Mesothelial cell of epicardium (in vitro differentiated cells): ENCODE data around the gene XIAP. TPM values are rescaled to one million over a fixed set of nuclear protein-coding genes. Genes with fewer than 3 reads are reported as not detected.
"Not testable (repeated sequence)": the region's sequence is repeated elsewhere in the genome, so short reads cannot be mapped to it uniquely, and the experiment has no call there.

Experiments used
- DNase-seq, 2 experiments: peaks; one replicate each; pipeline ENCODE4 v3.0.0; 2021; ENCODE audit warnings: low spot score in 2 of 2; ENCODE audit not compliant: unreplicated experiment in 2 of 2
- H3K27ac Mint-ChIP-seq: 2 replicates; pipeline ENCODE4 v1.8.0; 2021; ENCODE audit warnings: mixed read lengths
- H3K27me3 Mint-ChIP-seq: 2 replicates; pipeline ENCODE4 v1.8.0; 2021; ENCODE audit warnings: low read depth, mixed read lengths
- H3K36me3 Mint-ChIP-seq: 2 replicates; pipeline ENCODE4 v1.8.0; 2021; ENCODE audit warnings: mixed read lengths
- H3K4me1 Mint-ChIP-seq: 2 replicates; pipeline ENCODE4 v1.8.0; 2021; ENCODE audit warnings: mixed read lengths
- H3K4me3 Mint-ChIP-seq: 2 replicates; pipeline ENCODE4 v1.8.0; 2021; ENCODE audit warnings: mild to moderate bottlenecking, moderate library complexity, mixed read lengths
- H3K9me3 Mint-ChIP-seq: 2 replicates; pipeline ENCODE4 v1.8.0; 2021; ENCODE audit warnings: mixed read lengths
- CTCF ChIP-seq: fragments of 200-600 bp; sonication (generic); IDR thresholded peaks from one replicate; pipeline ENCODE4 v1.5.0; 2021; ENCODE audit warnings: antibody characterized with exemption; ENCODE audit not compliant: unreplicated experiment
- total RNA-seq: library from RNA; stranded (reverse); gene quantifications from 3 replicates; pipeline ENCODE4 v1.2.1, GENCODE V29; 2021

Gene XIAP
- total RNA-seq, 1 donor from 2014 or later: 42.4 TPM

- Mint-ChIP-seq H3K4me1 (no peaks in the 10 kb centered on the region), H3K27me3 (no peaks in the 10 kb centered on the region), H3K36me3 (no peaks in the 10 kb centered on the region), H3K9me3 (peaks cover 15% of the 10 kb centered on the region), H3K4me3 (no peak overlapping the region), H3K27ac (no peak overlapping the region)
- no peak for TF ChIP-seq CTCF
- no peak for DNase-seq
Measured at GRCh38 chrX:123847056-123847455, 12.8 kb upstream of the XIAP start.

- DNase-seq: no peak
- no peaks in the 10 kb centered on the region for H3K27me3 Mint-ChIP-seq
- H3K36me3 Mint-ChIP-seq: no peaks in the 10 kb centered on the region
- no peak overlapping the region for H3K4me3 Mint-ChIP-seq
- no peaks in the 10 kb centered on the region for H3K4me1 Mint-ChIP-seq
- H3K9me3 Mint-ChIP-seq: peaks cover 15% of the 10 kb centered on the region
- no peak overlapping the region for H3K27ac Mint-ChIP-seq
- no peak for TF ChIP-seq CTCF
Measured at GRCh38 chrX:123849096-123849495, 10.8 kb upstream of the XIAP start.

GRCh38 chrX:123849906-123850305 lies 9.9 kb upstream of the XIAP start:
- not testable (repeated sequence) for H3K4me3 Mint-ChIP-seq, DNase-seq, H3K4me1 Mint-ChIP-seq, H3K36me3 Mint-ChIP-seq, H3K27ac Mint-ChIP-seq, H3K27me3 Mint-ChIP-seq
- H3K9me3 Mint-ChIP-seq: peaks cover 13% of the 10 kb centered on the region

- DNase-seq: no peak
- H3K4me1 Mint-ChIP-seq: no peaks in the 10 kb centered on the region
- peaks cover 20% of the 10 kb centered on the region for H3K9me3 Mint-ChIP-seq
- H3K4me3 Mint-ChIP-seq: no peak overlapping the region
- H3K36me3 Mint-ChIP-seq: no peaks in the 10 kb centered on the region
- H3K27me3 Mint-ChIP-seq: no peaks in the 10 kb centered on the region
- H3K27ac Mint-ChIP-seq: no peak overlapping the region
- no peak for TF ChIP-seq CTCF
Measured at GRCh38 chrX:123851079-123851478, 8.8 kb upstream of the XIAP start.

- Mint-ChIP-seq H3K36me3 (no peaks in the 10 kb centered on the region), H3K4me1 (peaks cover 8% of the 10 kb centered on the region), H3K27ac (no peak overlapping the region), H3K4me3 (no peak overlapping the region), H3K9me3 (peaks cover 25% of the 10 kb centered on the region), H3K27me3 (no peaks in the 10 kb centered on the region)
- TF ChIP-seq CTCF: no peak
- DNase-seq: no peak
Measured at GRCh38 chrX:123854329-123854728, 5.5 kb upstream of the XIAP start.

- Mint-ChIP-seq H3K4me3 (peak overlapping the region; percentile 82), H3K9me3 (peaks cover 20% of the 10 kb centered on the region), H3K36me3 (no peaks in the 10 kb centered on the region), H3K27ac (peak overlapping the region; percentile 95), H3K27me3 (no peaks in the 10 kb centered on the region), H3K4me1 (peaks cover 10% of the 10 kb centered on the region)
- no peak for TF ChIP-seq CTCF
- no peak for DNase-seq
Measured at GRCh38 chrX:123859409-123859845, 426 bp upstream of the XIAP start.
